Measurements from ENCODE around the gene NMNAT2. TPM values are rescaled to one million over a fixed set of nuclear protein-coding genes. Genes with fewer than 3 reads are reported as not detected.

Gene NMNAT2
- total RNA-seq, 1 experiment from 2014 or later, result not detected

- DNase-seq (ENCODE audit: low read depth, low spot score), result no peak
- no peaks in the 10 kb centered on the region for H3K4me1 ChIP-seq (ENCODE audit: control insufficient read depth in 1 of 2, insufficient read depth in 2 of 2, low read length in 2 of 2)
- no peak overlapping the region for H3K27ac ChIP-seq (ENCODE audit: low read depth, low read length)
- TF ChIP-seq TCF7L2 (IDR thresholded peaks at IDR 0.05; ENCODE audit: borderline replicate concordance, extremely low read depth, insufficient read depth, insufficient read length) (no peak), CBX3 (IDR thresholded peaks at IDR 0.05; ENCODE audit: low read depth) (no peak), ZBTB33 (IDR thresholded peaks at IDR 0.05; ENCODE audit: extremely low read depth, insufficient replicate concordance, low read length) (no peak), EGR1 (IDR thresholded peaks at IDR 0.05; ENCODE audit: low read depth) (no peak), YY1 (IDR thresholded peaks at IDR 0.05; ENCODE audit: extremely low read depth, insufficient replicate concordance, low read depth, low read length) (no peak), SIN3A (IDR thresholded peaks at IDR 0.05; ENCODE audit: low read depth) (no peak), EZH2 (IDR thresholded peaks at IDR 0.05) (no peak), CEBPB (IDR thresholded peaks at IDR 0.05; ENCODE audit: low read depth) (no peak), CTCF (IDR thresholded peaks at IDR 0.05 in 2 of 3, conservative IDR thresholded peaks at IDR 0.05 in 1 of 3; ENCODE audit: borderline replicate concordance in 1 of 3, insufficient read depth in 1 of 3, low read depth in 2 of 3, low read length in 2 of 3) (no peak), POLR2AphosphoS5 (IDR thresholded peaks at IDR 0.05; ENCODE audit: low read depth, low read length) (no peak), JUND (IDR thresholded peaks at IDR 0.05) (no peak), SRF (IDR thresholded peaks at IDR 0.05; ENCODE audit: low read depth) (no peak), FOSL1 (IDR thresholded peaks at IDR 0.05; ENCODE audit: low read depth) (no peak), EZH2phosphoT487 (IDR thresholded peaks at IDR 0.05; ENCODE audit: borderline replicate concordance) (no peak)
- TF ChIP-seq, protein P1, sequence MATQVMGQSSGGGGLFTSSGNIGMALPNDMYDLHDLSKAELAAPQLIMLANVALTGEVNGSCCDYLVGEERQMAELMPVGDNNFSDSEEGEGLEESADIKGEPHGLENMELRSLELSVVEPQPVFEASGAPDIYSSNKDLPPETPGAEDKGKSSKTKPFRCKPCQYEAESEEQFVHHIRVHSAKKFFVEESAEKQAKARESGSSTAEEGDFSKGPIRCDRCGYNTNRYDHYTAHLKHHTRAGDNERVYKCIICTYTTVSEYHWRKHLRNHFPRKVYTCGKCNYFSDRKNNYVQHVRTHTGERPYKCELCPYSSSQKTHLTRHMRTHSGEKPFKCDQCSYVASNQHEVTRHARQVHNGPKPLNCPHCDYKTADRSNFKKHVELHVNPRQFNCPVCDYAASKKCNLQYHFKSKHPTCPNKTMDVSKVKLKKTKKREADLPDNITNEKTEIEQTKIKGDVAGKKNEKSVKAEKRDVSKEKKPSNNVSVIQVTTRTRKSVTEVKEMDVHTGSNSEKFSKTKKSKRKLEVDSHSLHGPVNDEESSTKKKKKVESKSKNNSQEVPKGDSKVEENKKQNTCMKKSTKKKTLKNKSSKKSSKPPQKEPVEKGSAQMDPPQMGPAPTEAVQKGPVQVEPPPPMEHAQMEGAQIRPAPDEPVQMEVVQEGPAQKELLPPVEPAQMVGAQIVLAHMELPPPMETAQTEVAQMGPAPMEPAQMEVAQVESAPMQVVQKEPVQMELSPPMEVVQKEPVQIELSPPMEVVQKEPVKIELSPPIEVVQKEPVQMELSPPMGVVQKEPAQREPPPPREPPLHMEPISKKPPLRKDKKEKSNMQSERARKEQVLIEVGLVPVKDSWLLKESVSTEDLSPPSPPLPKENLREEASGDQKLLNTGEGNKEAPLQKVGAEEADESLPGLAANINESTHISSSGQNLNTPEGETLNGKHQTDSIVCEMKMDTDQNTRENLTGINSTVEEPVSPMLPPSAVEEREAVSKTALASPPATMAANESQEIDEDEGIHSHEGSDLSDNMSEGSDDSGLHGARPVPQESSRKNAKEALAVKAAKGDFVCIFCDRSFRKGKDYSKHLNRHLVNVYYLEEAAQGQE (IDR thresholded peaks at IDR 0.05; ENCODE audit: low read depth), result no peak
- TF ChIP-seq, protein P2, sequence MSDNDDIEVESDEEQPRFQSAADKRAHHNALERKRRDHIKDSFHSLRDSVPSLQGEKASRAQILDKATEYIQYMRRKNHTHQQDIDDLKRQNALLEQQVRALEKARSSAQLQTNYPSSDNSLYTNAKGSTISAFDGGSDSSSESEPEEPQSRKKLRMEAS (IDR thresholded peaks at IDR 0.05), result no peak
- ChIA-PET RAD21 (ENCODE audit: low non-redundant PET in 1 of 2, low total read pairs in 2 of 2, uncharacterized antibody in 2 of 2, unreplicated experiment in 2 of 2) (no interaction called here), CTCF (no interaction called here), POLR2A (no interaction called here)
- ATAC-seq, result no peak
- H3K9me3 ChIP-seq (ENCODE audit: control insufficient read depth in 1 of 2, insufficient read depth in 1 of 2, low read depth in 1 of 2, low read length in 2 of 2), result no peaks in the 10 kb centered on the region
- no peaks in the 10 kb centered on the region for H3K79me2 ChIP-seq (ENCODE audit: insufficient read depth, low read length)
- no peak overlapping the region for H3K4me3 ChIP-seq (replicated peaks in 1 of 2; ENCODE audit: low read depth in 1 of 2, low read length in 2 of 2)
- H3K27me3 ChIP-seq (ENCODE audit: insufficient read depth, low read length), result no peaks in the 10 kb centered on the region
- no TSS peak for BruUV-seq (replicated peaks)
- H3K9me2 ChIP-seq (ENCODE audit: insufficient read depth), result no peaks in the 10 kb centered on the region
- H4K20me1 ChIP-seq (ENCODE audit: insufficient read depth), result no peaks in the 10 kb centered on the region
- H2AFZ ChIP-seq (ENCODE audit: low read depth, low read length, poor library complexity, severe bottlenecking), result no peak overlapping the region
- H3K36me3 ChIP-seq (ENCODE audit: control insufficient read depth in 1 of 2, insufficient read depth in 2 of 2, low read length in 2 of 2), result no peaks in the 10 kb centered on the region
- intact Hi-C loops (cut with micrococcal nuclease), result no loop called here
- no peak overlapping the region for H3K4me2 ChIP-seq (ENCODE audit: low read length)
- no peak overlapping the region for H3K9ac ChIP-seq (ENCODE audit: low read length)
Measured at GRCh38 chr1:183319606-183320005, 98.6 kb downstream of the NMNAT2 start.

Measured in HCT116 (cell line).